ENCODE results near the gene NDUFAF5. TPM values are rescaled to one million over a fixed set of nuclear protein-coding genes. Genes with fewer than 3 reads are reported as not detected.

Gene NDUFAF5
- total and polyA plus RNA-seq, 4 donors, result 33.3 to 47.6 (median 40.0) TPM

DNA sequence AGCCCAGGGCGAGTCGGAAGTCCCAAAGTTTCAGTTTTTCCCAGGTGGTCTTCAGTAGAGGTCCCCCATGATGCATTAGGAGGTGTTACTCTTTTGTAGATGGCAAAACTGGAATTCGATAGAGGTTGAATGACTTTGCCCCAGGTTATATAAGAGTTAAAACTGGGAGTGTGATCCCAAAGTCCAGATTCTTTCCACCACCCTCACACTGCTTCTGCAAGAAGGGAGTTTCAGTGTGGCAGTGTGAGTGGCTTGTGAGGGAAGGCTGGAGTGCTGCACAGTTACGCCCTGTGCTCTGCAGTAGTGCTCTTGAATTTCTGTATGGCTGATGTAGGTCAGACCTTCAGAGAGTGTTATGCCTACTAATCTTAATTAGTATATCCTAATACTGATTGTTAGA is 29.8 kb downstream of the NDUFAF5 start:
- Histone ChIP-seq H3K9me3 (ENCODE audit: control insufficient read depth, insufficient read depth, low read length) (no peaks in the 10 kb centered on the region), H3K4me3 (ENCODE audit: low read depth, low read length) (no peak overlapping the region), H3K27ac (ENCODE audit: low read depth, low read length) (no peak overlapping the region), H3K36me3 (ENCODE audit: control insufficient read depth, insufficient read depth, low read length) (peaks cover 39% of the 10 kb centered on the region), H3K27me3 (ENCODE audit: control insufficient read depth, insufficient read depth, low read length) (no peaks in the 10 kb centered on the region), H3K4me1 (ENCODE audit: control insufficient read depth, insufficient read depth, low read length) (no peaks in the 10 kb centered on the region)
- WGBS (ENCODE audit: insufficient coverage), result 100% methylated on average over 1 of the region's 4 CpGs
- DNase-seq (ENCODE audit: low read depth in 4 of 6, low spot score in 6 of 6), result no peak

DNA sequence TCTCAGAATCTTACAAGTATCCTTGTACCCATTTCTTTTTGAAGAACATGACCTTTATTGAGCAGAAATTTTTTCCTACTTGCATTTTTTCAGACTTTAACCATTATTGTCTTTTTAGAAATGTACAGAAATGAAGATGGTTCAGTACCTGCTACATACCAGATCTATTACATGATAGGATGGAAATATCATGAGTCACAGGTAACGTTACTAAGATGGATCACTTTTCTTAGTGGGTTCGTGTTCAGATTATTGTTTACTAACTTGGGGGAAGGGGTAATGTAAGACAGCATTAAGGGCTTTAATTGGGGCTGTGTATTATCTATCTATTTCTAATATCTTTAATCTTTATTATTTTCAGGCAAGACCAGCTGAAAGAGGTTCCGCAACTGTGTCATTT is 31.9 kb downstream of the NDUFAF5 start:
- WGBS (ENCODE audit: insufficient coverage), result no CpG with 5 or more reads among the region's 3 CpGs
- DNase-seq (ENCODE audit: low read depth in 4 of 6, low spot score in 6 of 6), result no peak
- H3K36me3 ChIP-seq (ENCODE audit: control insufficient read depth, insufficient read depth, low read length), result peaks cover 24% of the 10 kb centered on the region

GRCh38 chr20:13817342-13817741 is 32.5 kb downstream of the NDUFAF5 start:
- Histone ChIP-seq H3K27ac (ENCODE audit: low read depth, low read length) (no peak overlapping the region), H3K9me3 (ENCODE audit: control insufficient read depth, insufficient read depth, low read length) (no peaks in the 10 kb centered on the region), H3K36me3 (ENCODE audit: control insufficient read depth, insufficient read depth, low read length) (peaks cover 19% of the 10 kb centered on the region), H3K4me1 (ENCODE audit: control insufficient read depth, insufficient read depth, low read length) (no peaks in the 10 kb centered on the region), H3K27me3 (ENCODE audit: control insufficient read depth, insufficient read depth, low read length) (no peaks in the 10 kb centered on the region), H3K4me3 (ENCODE audit: low read depth, low read length) (no peak overlapping the region)
- no peak for DNase-seq (ENCODE audit: low read depth in 4 of 6, low spot score in 6 of 6)

More for the DNA sequence above, 31.9 kb downstream of the NDUFAF5 start:
- Histone ChIP-seq H3K9me3 (ENCODE audit: control insufficient read depth, insufficient read depth, low read length) (no peaks in the 10 kb centered on the region), H3K27me3 (ENCODE audit: control insufficient read depth, insufficient read depth, low read length) (no peaks in the 10 kb centered on the region), H3K4me1 (ENCODE audit: control insufficient read depth, insufficient read depth, low read length) (no peaks in the 10 kb centered on the region), H3K4me3 (ENCODE audit: low read depth, low read length) (no peak overlapping the region), H3K27ac (ENCODE audit: low read depth, low read length) (no peak overlapping the region)

GRCh38 chr20:13819885-13820645 is 35.2 kb downstream of the NDUFAF5 start:
- H3K4me1 ChIP-seq (ENCODE audit: control insufficient read depth, insufficient read depth, low read length), result no peaks in the 10 kb centered on the region
- no peak overlapping the region for H3K4me3 ChIP-seq (ENCODE audit: low read depth, low read length)
- peak; percentile 33 to 91 (median 48) for DNase-seq (ENCODE audit: low read depth in 4 of 6, low spot score in 6 of 6)
- H3K36me3 ChIP-seq (ENCODE audit: control insufficient read depth, insufficient read depth, low read length), result peaks cover 3% of the 10 kb centered on the region
- no peaks in the 10 kb centered on the region for H3K9me3 ChIP-seq (ENCODE audit: control insufficient read depth, insufficient read depth, low read length)
- H3K27ac ChIP-seq (ENCODE audit: low read depth, low read length), result no peak overlapping the region
- H3K27me3 ChIP-seq (ENCODE audit: control insufficient read depth, insufficient read depth, low read length), result no peaks in the 10 kb centered on the region
- WGBS (ENCODE audit: insufficient coverage), result 50% methylated on average over 3 of the region's 5 CpGs

DNA sequence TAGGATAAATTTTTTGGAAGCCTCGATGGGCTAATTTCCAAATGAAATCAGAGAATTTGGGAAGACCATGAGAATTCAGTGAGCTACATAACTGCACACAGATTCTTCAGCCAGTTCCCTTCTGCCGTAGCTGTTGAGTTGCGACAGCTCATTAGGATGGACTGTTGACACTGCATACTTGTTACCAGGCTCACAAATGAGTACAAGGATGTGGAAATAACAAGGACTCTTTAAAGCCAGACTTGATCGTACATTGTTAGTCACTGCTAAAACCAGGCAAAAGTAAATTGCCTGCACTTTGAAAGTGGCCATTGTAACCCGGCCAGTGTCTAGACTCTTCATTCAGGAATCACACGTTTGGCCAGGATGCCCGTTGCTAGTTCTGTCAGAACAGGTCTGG is 37.0 kb downstream of the NDUFAF5 start:
- Histone ChIP-seq H3K4me3 (ENCODE audit: low read depth, low read length) (no peak overlapping the region), H3K27me3 (ENCODE audit: control insufficient read depth, insufficient read depth, low read length) (no peaks in the 10 kb centered on the region), H3K27ac (ENCODE audit: low read depth, low read length) (no peak overlapping the region), H3K4me1 (ENCODE audit: control insufficient read depth, insufficient read depth, low read length) (no peaks in the 10 kb centered on the region), H3K9me3 (ENCODE audit: control insufficient read depth, insufficient read depth, low read length) (no peaks in the 10 kb centered on the region), H3K36me3 (ENCODE audit: control insufficient read depth, insufficient read depth, low read length) (peaks cover 3% of the 10 kb centered on the region)
- WGBS (ENCODE audit: insufficient coverage), result 62% methylated on average over 5 of the region's 7 CpGs
- no peak for DNase-seq (ENCODE audit: low read depth in 4 of 6, low spot score in 6 of 6)

GRCh38 chr20:13822459-13822858 is 37.6 kb downstream of the NDUFAF5 start:
- H3K27ac ChIP-seq (ENCODE audit: low read depth, low read length), result no peak overlapping the region
- peaks cover 3% of the 10 kb centered on the region for H3K36me3 ChIP-seq (ENCODE audit: control insufficient read depth, insufficient read depth, low read length)
- H3K4me3 ChIP-seq (ENCODE audit: low read depth, low read length), result no peak overlapping the region
- no peaks in the 10 kb centered on the region for H3K9me3 ChIP-seq (ENCODE audit: control insufficient read depth, insufficient read depth, low read length)
- no peak for DNase-seq (ENCODE audit: low read depth in 4 of 6, low spot score in 6 of 6)
- WGBS (ENCODE audit: insufficient coverage), result no CpG with 5 or more reads among the region's 2 CpGs
- H3K27me3 ChIP-seq (ENCODE audit: control insufficient read depth, insufficient read depth, low read length), result no peaks in the 10 kb centered on the region
- no peaks in the 10 kb centered on the region for H3K4me1 ChIP-seq (ENCODE audit: control insufficient read depth, insufficient read depth, low read length)

- Histone ChIP-seq H3K4me3 (ENCODE audit: low read depth, low read length) (no peak overlapping the region), H3K9me3 (ENCODE audit: control insufficient read depth, insufficient read depth, low read length) (no peaks in the 10 kb centered on the region), H3K27me3 (ENCODE audit: control insufficient read depth, insufficient read depth, low read length) (no peaks in the 10 kb centered on the region), H3K36me3 (ENCODE audit: control insufficient read depth, insufficient read depth, low read length) (no peaks in the 10 kb centered on the region), H3K27ac (ENCODE audit: low read depth, low read length) (no peak overlapping the region), H3K4me1 (ENCODE audit: control insufficient read depth, insufficient read depth, low read length) (no peaks in the 10 kb centered on the region)
- no peak for DNase-seq (ENCODE audit: low read depth in 4 of 6, low spot score in 6 of 6)
- WGBS (ENCODE audit: insufficient coverage), result no CpG with 5 or more reads among the region's 3 CpGs
Measured at GRCh38 chr20:13824459-13824858, 39.6 kb downstream of the NDUFAF5 start.

DNA sequence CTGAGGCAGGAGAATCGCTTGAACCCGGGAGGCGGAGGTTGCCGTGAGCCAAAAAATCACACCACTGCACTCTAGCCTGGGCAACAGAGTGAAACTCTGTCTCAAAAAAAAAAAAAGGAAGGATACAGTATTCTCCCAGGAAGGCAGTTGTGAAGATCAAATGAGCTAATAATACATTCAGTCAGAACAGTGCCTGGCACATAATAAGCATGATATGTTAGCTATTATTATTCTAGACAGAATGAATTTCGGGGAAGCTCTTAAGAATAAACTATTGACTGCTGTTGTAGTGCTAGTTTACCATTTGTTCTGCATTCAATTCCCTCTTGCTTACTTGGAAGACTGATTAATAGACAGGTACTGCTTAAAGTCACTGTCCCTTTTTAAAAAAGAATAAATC is 40.6 kb downstream of the NDUFAF5 start:
- no peaks in the 10 kb centered on the region for H3K36me3 ChIP-seq (ENCODE audit: control insufficient read depth, insufficient read depth, low read length)
- DNase-seq (ENCODE audit: low read depth in 4 of 6, low spot score in 6 of 6), result peak in 1 of 6 donors; percentile 23
- no peak overlapping the region for H3K4me3 ChIP-seq (ENCODE audit: low read depth, low read length)
- H3K27ac ChIP-seq (ENCODE audit: low read depth, low read length), result no peak overlapping the region
- H3K27me3 ChIP-seq (ENCODE audit: control insufficient read depth, insufficient read depth, low read length), result no peaks in the 10 kb centered on the region
- no CpG with 5 or more reads among the region's 5 CpGs for WGBS (ENCODE audit: insufficient coverage)
- H3K9me3 ChIP-seq (ENCODE audit: control insufficient read depth, insufficient read depth, low read length), result no peaks in the 10 kb centered on the region
- H3K4me1 ChIP-seq (ENCODE audit: control insufficient read depth, insufficient read depth, low read length), result no peaks in the 10 kb centered on the region

GRCh38 chr20:13831476-13831875 is 46.6 kb downstream of the NDUFAF5 start:
- H3K27ac ChIP-seq (ENCODE audit: low read depth, low read length), result no peak overlapping the region
- no peak overlapping the region for H3K4me3 ChIP-seq (ENCODE audit: low read depth, low read length)
- no peaks in the 10 kb centered on the region for H3K4me1 ChIP-seq (ENCODE audit: control insufficient read depth, insufficient read depth, low read length)
- H3K27me3 ChIP-seq (ENCODE audit: control insufficient read depth, insufficient read depth, low read length), result no peaks in the 10 kb centered on the region
- no peak for DNase-seq (ENCODE audit: low read depth in 4 of 6, low spot score in 6 of 6)
- WGBS (ENCODE audit: insufficient coverage), result 94% methylated on average over 2 of the region's 3 CpGs
- no peaks in the 10 kb centered on the region for H3K36me3 ChIP-seq (ENCODE audit: control insufficient read depth, insufficient read depth, low read length)
- no peaks in the 10 kb centered on the region for H3K9me3 ChIP-seq (ENCODE audit: control insufficient read depth, insufficient read depth, low read length)

- no peak for DNase-seq (ENCODE audit: low read depth in 4 of 6, low spot score in 6 of 6)
- H3K27me3 ChIP-seq (ENCODE audit: control insufficient read depth, insufficient read depth, low read length), result no peaks in the 10 kb centered on the region
- no peaks in the 10 kb centered on the region for H3K36me3 ChIP-seq (ENCODE audit: control insufficient read depth, insufficient read depth, low read length)
- H3K9me3 ChIP-seq (ENCODE audit: control insufficient read depth, insufficient read depth, low read length), result no peaks in the 10 kb centered on the region
- H3K4me3 ChIP-seq (ENCODE audit: low read depth, low read length), result no peak overlapping the region
- no peak overlapping the region for H3K27ac ChIP-seq (ENCODE audit: low read depth, low read length)
- 87% methylated on average over 7 of the region's 7 CpGs for WGBS (ENCODE audit: insufficient coverage)
- H3K4me1 ChIP-seq (ENCODE audit: control insufficient read depth, insufficient read depth, low read length), result no peaks in the 10 kb centered on the region
Measured at GRCh38 chr20:13838664-13839063, 53.8 kb downstream of the NDUFAF5 start.
